K562 (cell line): Measurements from ENCODE around the gene PLCG2. TPM values are rescaled to one million over a fixed set of nuclear protein-coding genes. Genes with fewer than 3 reads are reported as not detected.
A peak's percentile ranks its signal among the peaks of the same experiment; 100 is the strongest.

Source experiments
- ATF7 ChIP-seq: fragments of 450-650 bp; IDR thresholded peaks from 2 replicates; pipeline ENCODE4 v1.7.1; 2014; ENCODE audit warnings: mild to moderate bottlenecking, moderate library complexity
- BDP1 ChIP-seq: IDR thresholded peaks from 3 replicates; pipeline ENCODE4 v1.6.1; 2011; ENCODE audit not compliant: insufficient read length, insufficient read depth
- CREM ChIP-seq: IDR thresholded peaks from 2 replicates; pipeline ENCODE4 v1.6.1; 2014; ENCODE audit warnings: antibody characterized with exemption, low read depth
- DMBX1 ChIP-seq: fragments of 250-450 bp; sonication (Bioruptor Pico); IDR thresholded peaks from 2 replicates; pipeline ENCODE4 v1.8.0; 2022; ENCODE audit warnings: inconsistent platforms, mild to moderate bottlenecking, moderate library complexity, borderline replicate concordance
- ELF2 ChIP-seq: fragments of 250-450 bp; sonication (Bioruptor Pico); IDR thresholded peaks from 2 replicates; pipeline ENCODE4 v1.5.0; 2021; ENCODE audit warnings: mild to moderate bottlenecking
- ETV5 ChIP-seq: sonication (generic); formaldehyde crosslinking; IDR thresholded peaks from 2 replicates; pipeline ENCODE4 v1.4.0; 2020; ENCODE audit warnings: low read depth, mild to moderate bottlenecking, missing genetic modification reagents
- FOXP1 ChIP-seq: sonication (generic); formaldehyde crosslinking; IDR thresholded peaks from 2 replicates; pipeline ENCODE4 v1.8.0; 2022; ENCODE audit warnings: mild to moderate bottlenecking, missing genetic modification reagents
- JUND ChIP-seq, 2 experiments: IDR thresholded peaks; 2 replicates in 1 of 2; 3 replicates in 1 of 2; pipeline ENCODE4 v1.6.1; 2011; ENCODE audit warnings: borderline replicate concordance in 2 of 2, low read depth in 2 of 2, low read length in 2 of 2, improper control_type of control experiment in 1 of 2, missing biosample characterization in 1 of 2, missing genetic modification characterization in 1 of 2, missing genetic modification reagents in 1 of 2
- L3MBTL2 ChIP-seq: fragments of 450-650 bp; IDR thresholded peaks from 2 replicates; pipeline ENCODE4 v1.6.1; 2016; ENCODE audit warnings: mild to moderate bottlenecking, moderate library complexity
- TAF1 ChIP-seq: IDR thresholded peaks from 2 replicates; pipeline ENCODE4 v1.6.1; 2011; ENCODE audit warnings: mild to moderate bottlenecking, low read length, moderate library complexity; ENCODE audit not compliant: insufficient read depth, control insufficient read depth, severe bottlenecking; ENCODE audit errors: extremely low read depth
- ZFX ChIP-seq: sonication (generic); formaldehyde crosslinking; IDR thresholded peaks from 2 replicates; pipeline ENCODE4 v1.8.0; 2022; ENCODE audit warnings: mild to moderate bottlenecking, missing genetic modification reagents, moderate library complexity
- ZNF197 ChIP-seq: fragments of 200-800 bp; sonication (Bioruptor generic); IDR thresholded peaks from 2 replicates; pipeline ENCODE4 v1.6.1; 2016; ENCODE audit warnings: low read depth, missing genetic modification characterization, missing compliant biosample characterization
- polyA plus RNA-seq, 8 experiments: library from polyadenylated mRNA; depleted of rRNA in 4 of 8; stranded (reverse) in 5 of 8; unstranded in 3 of 8; fragments of >200 nt; fragmentation: Nextera tagmentation in 2 of 8; fragmentation: Illumina TruSeq in 1 of 8; extraction: Ambion mirVana in 2 of 8; extraction: Trizol in 1 of 8; gene quantifications; 2 replicates each; pipeline versions ENCODE4 v1.2.1 to v1.2.3, GENCODE V29; 2011 to 2014; ENCODE audit warnings: inconsistent platforms in 1 of 8, missing spikeins in 1 of 8
- total RNA-seq, 7 experiments: library from RNA; depleted of rRNA in 6 of 7; stranded (reverse); fragments of >200 nt in 6 of 7; fragmentation: Illumina TruSeq in 2 of 7; extraction: Trizol in 2 of 7; gene quantifications; 2 replicates each; pipeline versions ENCODE4 v1.2.1 to v1.2.3, GENCODE V29; 2011 to 2021; ENCODE audit warnings: low replicate concordance in 1 of 7
- TF ChIP-seq, protein P1 (sequence below): conservative IDR thresholded peaks from 2 replicates; pipeline ENCODE4 v1.6.1; 2011; ENCODE audit warnings: low read depth, mild to moderate bottlenecking, low read length; ENCODE audit not compliant: control insufficient read depth
- TF ChIP-seq, protein P2 (sequence below): sonication (generic); formaldehyde crosslinking; IDR thresholded peaks from 2 replicates; pipeline ENCODE4 v1.8.1; 2023; ENCODE audit warnings: mild to moderate bottlenecking, missing genetic modification reagents
- TF ChIP-seq, protein P3 (sequence below): fragments of 200-800 bp; sonication (Bioruptor generic); IDR thresholded peaks from 2 replicates; pipeline ENCODE4 v1.6.1; 2017; ENCODE audit warnings: missing genetic modification characterization, missing compliant biosample characterization

PLCG2 gene
- total and polyA plus RNA-seq, 9 of the 15 experiments (the other 6 are each of a cell fraction or from before 2014, with no cell fraction given), result 0.94 to 7.1 (median 3.1) TPM

DNA sequence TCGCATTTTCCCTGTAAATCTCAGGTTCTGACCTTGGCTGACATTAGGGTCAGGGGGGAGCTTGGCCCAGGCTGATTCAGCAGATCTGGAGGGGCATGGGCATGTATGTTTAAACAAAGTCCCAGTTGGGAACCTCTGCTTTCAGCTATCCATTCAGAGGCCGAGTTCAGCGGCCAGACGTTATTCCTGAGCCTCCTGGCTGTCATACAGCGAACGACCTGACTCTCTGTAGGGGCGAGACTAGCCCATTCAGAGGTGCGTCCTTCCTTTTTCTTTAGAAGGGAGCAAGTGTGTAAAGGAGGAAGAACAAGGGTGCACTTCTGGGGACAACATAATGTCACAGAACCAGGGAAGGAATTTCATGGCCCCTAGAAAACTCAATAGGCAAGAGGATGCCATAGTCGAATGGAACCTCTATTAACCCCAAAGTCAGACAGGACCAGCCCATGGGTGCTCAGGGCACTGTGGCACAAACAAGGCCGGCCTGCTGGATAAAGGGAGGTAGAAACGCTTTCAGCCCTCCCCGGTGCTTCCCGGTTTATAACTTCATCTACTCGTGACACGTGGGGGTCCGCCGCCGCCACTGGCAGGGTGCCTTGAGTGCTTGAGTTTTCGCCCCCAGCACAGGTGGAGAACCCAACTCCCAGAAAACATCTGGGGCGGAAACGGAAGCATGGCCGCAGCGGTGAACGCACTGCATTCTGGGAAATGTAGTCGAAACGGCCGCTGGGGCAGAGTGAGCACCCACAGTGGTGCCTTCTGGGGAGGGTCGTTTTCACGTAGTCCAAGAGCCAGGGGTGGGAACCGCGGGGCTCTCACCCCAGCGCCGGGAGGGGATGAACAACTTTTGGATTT lies 33.2 kb upstream of the PLCG2 start (continued):
- TF ChIP-seq, protein P1, sequence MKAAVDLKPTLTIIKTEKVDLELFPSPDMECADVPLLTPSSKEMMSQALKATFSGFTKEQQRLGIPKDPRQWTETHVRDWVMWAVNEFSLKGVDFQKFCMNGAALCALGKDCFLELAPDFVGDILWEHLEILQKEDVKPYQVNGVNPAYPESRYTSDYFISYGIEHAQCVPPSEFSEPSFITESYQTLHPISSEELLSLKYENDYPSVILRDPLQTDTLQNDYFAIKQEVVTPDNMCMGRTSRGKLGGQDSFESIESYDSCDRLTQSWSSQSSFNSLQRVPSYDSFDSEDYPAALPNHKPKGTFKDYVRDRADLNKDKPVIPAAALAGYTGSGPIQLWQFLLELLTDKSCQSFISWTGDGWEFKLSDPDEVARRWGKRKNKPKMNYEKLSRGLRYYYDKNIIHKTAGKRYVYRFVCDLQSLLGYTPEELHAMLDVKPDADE, result peak; percentile 75
- TF ChIP-seq ELF2 (CRISPR knock-in tag) (peak; percentile 62; the same call in 1 of the 2 replicates), BDP1 (no peak), JUND (IDR thresholded peaks at IDR 0.05; ENCODE audit: borderline replicate concordance, low read depth, low read length) (0 out of 2 replicates have a peak, but pooled peaks have one; percentile 18), JUND (tag; IDR thresholded peaks at IDR 0.05; ENCODE audit: borderline replicate concordance, low read depth, low read length) (no peak), ZNF197 (CRISPR knock-in tag) (peak; percentile 60; the same call in 1 of the 2 replicates), ETV5 (CRISPR knock-in tag) (peak; percentile 33; the same call in 1 of the 2 replicates), DMBX1 (0 out of 2 replicates have a peak, but pooled peaks have one; percentile 34), ZFX (CRISPR knock-in tag) (peak; percentile 59), FOXP1 (0 out of 2 replicates have a peak, but pooled peaks have one; percentile 42), L3MBTL2 (peak; percentile 74), CREM (peak; percentile 71), TAF1 (peak; percentile 12), ATF7 (peak; percentile 23; the same call in 1 of the 2 replicates)
- TF ChIP-seq, protein P2, sequence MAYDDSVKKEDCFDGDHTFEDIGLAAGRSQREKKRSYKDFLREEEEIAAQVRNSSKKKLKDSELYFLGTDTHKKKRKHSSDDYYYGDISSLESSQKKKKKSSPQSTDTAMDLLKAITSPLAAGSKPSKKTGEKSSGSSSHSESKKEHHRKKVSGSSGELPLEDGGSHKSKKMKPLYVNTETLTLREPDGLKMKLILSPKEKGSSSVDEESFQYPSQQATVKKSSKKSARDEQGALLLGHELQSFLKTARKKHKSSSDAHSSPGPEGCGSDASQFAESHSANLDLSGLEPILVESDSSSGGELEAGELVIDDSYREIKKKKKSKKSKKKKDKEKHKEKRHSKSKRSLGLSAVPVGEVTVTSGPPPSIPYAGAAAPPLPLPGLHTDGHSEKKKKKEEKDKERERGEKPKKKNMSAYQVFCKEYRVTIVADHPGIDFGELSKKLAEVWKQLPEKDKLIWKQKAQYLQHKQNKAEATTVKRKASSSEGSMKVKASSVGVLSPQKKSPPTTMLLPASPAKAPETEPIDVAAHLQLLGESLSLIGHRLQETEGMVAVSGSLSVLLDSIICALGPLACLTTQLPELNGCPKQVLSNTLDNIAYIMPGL (CRISPR knock-in tag), result peak; percentile 47; the same call in 1 of the 2 replicates
- TF ChIP-seq, protein P3, sequence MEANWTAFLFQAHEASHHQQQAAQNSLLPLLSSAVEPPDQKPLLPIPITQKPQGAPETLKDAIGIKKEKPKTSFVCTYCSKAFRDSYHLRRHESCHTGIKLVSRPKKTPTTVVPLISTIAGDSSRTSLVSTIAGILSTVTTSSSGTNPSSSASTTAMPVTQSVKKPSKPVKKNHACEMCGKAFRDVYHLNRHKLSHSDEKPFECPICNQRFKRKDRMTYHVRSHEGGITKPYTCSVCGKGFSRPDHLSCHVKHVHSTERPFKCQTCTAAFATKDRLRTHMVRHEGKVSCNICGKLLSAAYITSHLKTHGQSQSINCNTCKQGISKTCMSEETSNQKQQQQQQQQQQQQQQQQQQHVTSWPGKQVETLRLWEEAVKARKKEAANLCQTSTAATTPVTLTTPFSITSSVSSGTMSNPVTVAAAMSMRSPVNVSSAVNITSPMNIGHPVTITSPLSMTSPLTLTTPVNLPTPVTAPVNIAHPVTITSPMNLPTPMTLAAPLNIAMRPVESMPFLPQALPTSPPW, result peak; percentile 40; the same call in 1 of the 2 replicates
